Esophagus squamous epithelium (tissue), 4 donors: ENCODE data around the gene IFT80.

Experiments used
- POLR2A ChIP-seq, 4 donors: fragments of 450-650 bp; IDR thresholded peaks; one replicate each; pipeline ENCODE4 v1.6.1; 2017; ENCODE audit warnings: antibody characterized with exemption in 4 of 4, mild to moderate bottlenecking in 4 of 4, moderate library complexity in 3 of 4
- TF ChIP-seq, protein P1 (sequence below), 6 experiments: fragments of 450-650 bp in 4 of 6; fragments of 200-600 bp in 2 of 6; sonication (generic) in 2 of 6; IDR thresholded peaks; one replicate each; pipeline ENCODE4 v1.5.1; 2016 to 2019; ENCODE audit warnings: antibody characterized with exemption in 6 of 6, mild to moderate bottlenecking in 4 of 6, moderate library complexity in 4 of 6

DNA sequence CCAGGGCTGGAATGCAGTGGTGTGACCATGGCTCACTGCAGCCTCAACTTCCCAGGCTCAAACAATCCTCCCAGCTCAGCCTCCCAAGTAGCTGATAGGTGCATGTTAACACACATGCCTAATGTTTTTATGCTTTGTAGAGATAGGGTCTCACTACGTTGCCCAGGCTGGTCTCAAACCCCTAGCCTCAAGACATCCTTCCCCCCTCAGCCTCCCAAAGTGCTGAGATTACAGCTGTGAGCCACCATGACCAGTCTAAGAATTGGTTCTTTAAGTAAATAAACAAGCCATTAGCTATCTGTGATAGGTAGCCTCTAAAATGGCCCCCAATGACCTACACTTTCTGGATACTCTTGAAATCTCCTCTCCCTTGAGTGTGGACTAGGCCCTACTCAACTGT, 46.8 kb upstream of the IFT80 start:
- TF ChIP-seq, protein P1, sequence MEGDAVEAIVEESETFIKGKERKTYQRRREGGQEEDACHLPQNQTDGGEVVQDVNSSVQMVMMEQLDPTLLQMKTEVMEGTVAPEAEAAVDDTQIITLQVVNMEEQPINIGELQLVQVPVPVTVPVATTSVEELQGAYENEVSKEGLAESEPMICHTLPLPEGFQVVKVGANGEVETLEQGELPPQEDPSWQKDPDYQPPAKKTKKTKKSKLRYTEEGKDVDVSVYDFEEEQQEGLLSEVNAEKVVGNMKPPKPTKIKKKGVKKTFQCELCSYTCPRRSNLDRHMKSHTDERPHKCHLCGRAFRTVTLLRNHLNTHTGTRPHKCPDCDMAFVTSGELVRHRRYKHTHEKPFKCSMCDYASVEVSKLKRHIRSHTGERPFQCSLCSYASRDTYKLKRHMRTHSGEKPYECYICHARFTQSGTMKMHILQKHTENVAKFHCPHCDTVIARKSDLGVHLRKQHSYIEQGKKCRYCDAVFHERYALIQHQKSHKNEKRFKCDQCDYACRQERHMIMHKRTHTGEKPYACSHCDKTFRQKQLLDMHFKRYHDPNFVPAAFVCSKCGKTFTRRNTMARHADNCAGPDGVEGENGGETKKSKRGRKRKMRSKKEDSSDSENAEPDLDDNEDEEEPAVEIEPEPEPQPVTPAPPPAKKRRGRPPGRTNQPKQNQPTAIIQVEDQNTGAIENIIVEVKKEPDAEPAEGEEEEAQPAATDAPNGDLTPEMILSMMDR (IDR thresholded peaks at IDR 0.05) = no peak
- TF ChIP-seq POLR2A (IDR thresholded peaks at IDR 0.05) = no peak
